ENCODE data around the gene TERB2. TPM values are rescaled to one million over a fixed set of nuclear protein-coding genes. Genes with fewer than 3 reads are reported as not detected.
A peak's percentile ranks its signal among the peaks of the same experiment; 100 is the strongest.
"Not testable (repeated sequence)": the region's sequence is repeated elsewhere in the genome, so short reads cannot be mapped to it uniquely, and the experiment has no call there.

Gene TERB2
- not detected for polyA plus RNA-seq (2012; ENCODE audit: missing spikeins)

GRCh38 chr15:44956388-44956787 lies at the start of gene TERB2:
TSS of gene TERB2 (plus strand) at chr15:44956687. CDS start at chr15:44956719, 32 bp downstream.
- DNase-seq (ENCODE audit: insufficient read length) (no peak), FAIRE-seq (no peak)
- no peak for TF ChIP-seq TAF1 (IDR thresholded peaks at IDR 0.05; ENCODE audit: borderline replicate concordance, low read depth, low read length)
- TF ChIP-seq POLR2AphosphoS5 (IDR thresholded peaks at IDR 0.05; ENCODE audit: low read depth, low read length), result no peak
- TF ChIP-seq POLR2A (IDR thresholded peaks at IDR 0.05; ENCODE audit: low read depth, low read length), result no peak

- TF ChIP-seq TAF1 (IDR thresholded peaks at IDR 0.05; ENCODE audit: borderline replicate concordance, low read depth, low read length), result no peak
- no peak for TF ChIP-seq POLR2AphosphoS5 (IDR thresholded peaks at IDR 0.05; ENCODE audit: low read depth, low read length)
- no peak for TF ChIP-seq POLR2A (IDR thresholded peaks at IDR 0.05; ENCODE audit: low read depth, low read length)
- DNase-seq (ENCODE audit: insufficient read length) (no peak), FAIRE-seq (no peak)
These were observed 47.1 kb upstream of the TERB2 start for GRCh38 chr15:44909423-44909822.

GRCh38 chr15:44910981-44911625 lies 45.4 kb upstream of the TERB2 start:
- FAIRE-seq, result no peak
- DNase-seq (ENCODE audit: insufficient read length), result no peak
- no peak for TF ChIP-seq POLR2A (IDR thresholded peaks at IDR 0.05; ENCODE audit: low read depth, low read length)
- TF ChIP-seq POLR2AphosphoS5 (IDR thresholded peaks at IDR 0.05; ENCODE audit: low read depth, low read length), result no peak
- no peak for TF ChIP-seq TAF1 (IDR thresholded peaks at IDR 0.05; ENCODE audit: borderline replicate concordance, low read depth, low read length)

- not testable (repeated sequence) for DNase-seq (ENCODE audit: insufficient read length); FAIRE-seq
These were observed 44.3 kb upstream of the TERB2 start for GRCh38 chr15:44912186-44912585.

DNA sequence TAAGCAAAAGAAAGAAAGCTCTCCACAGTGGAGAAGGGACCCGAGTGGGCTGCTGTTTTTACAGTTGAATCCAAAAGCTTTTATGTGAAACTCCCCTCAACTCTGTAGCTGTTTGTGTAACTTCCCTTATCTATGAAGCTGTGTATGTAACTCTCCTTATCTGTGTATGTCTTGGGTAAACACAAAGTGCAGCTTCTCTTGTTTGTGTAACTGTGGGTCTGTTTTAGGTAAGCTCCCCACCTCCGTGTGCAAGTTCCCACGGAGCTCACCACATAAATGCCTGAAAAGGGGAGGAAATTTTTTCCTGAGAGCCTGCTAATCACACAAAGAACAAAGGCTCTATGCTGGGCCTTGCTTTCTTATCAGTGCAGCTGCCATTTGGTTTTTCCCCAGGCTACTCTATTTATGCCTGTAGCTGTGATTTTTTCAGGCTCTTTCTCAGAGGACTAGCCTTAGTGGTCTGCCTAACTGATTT lies 43.5 kb upstream of the TERB2 start:
- DNase-seq (ENCODE audit: insufficient read length), result not testable (repeated sequence)
- FAIRE-seq, result peak; percentile 30

GRCh38 chr15:44918136-44918535 lies 38.4 kb upstream of the TERB2 start:
- no peak for FAIRE-seq
- no peak for DNase-seq (ENCODE audit: insufficient read length)
- no peak for TF ChIP-seq TAF1 (IDR thresholded peaks at IDR 0.05; ENCODE audit: borderline replicate concordance, low read depth, low read length)
- TF ChIP-seq POLR2AphosphoS5 (IDR thresholded peaks at IDR 0.05; ENCODE audit: low read depth, low read length), result no peak
- no peak for TF ChIP-seq POLR2A (IDR thresholded peaks at IDR 0.05; ENCODE audit: low read depth, low read length)

- FAIRE-seq; DNase-seq (ENCODE audit: insufficient read length): not testable (repeated sequence)
These were observed 27.8 kb upstream of the TERB2 start for GRCh38 chr15:44928658-44929057.

DNA sequence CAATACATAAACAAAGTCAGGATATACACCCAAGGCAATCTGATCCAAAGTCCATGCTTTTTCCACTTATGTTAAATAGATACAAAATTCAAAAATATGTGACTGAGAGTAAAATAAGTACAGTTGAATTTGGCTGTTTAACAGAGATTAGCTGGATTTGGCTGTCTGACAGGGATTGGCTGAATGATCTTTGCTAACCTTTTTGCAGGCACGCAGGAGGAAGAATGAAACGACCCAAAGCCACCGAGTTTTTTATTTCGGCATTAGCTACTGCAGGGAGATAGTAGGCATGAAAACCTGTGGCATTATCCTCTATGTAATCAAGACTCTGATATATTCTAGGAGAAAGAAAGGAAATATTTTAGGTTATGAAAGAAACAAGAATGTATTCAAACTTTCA lies 26.2 kb upstream of the TERB2 start:
- FAIRE-seq; DNase-seq (ENCODE audit: insufficient read length): not testable (repeated sequence)

DNA sequence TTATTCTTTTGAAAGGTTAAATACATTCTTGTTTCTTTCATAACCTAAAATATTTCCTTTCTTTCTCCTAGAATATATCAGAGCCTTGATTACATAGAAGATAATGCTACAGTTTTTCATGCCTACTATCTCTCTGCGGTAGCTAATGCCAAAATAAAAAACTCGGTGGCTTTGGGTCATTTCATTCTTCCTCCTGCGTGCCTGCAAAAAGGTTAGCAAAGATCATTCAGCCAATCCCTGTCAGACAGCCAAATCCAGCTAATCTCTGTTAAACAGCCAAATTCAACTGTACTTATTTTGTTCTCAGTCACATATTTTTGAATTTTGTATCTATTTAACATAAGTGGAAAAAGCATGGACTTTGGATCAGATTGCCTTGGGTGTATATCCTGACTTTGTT lies 1.8 kb downstream of the TERB2 start:
- FAIRE-seq; DNase-seq (ENCODE audit: insufficient read length): not testable (repeated sequence)

DNA sequence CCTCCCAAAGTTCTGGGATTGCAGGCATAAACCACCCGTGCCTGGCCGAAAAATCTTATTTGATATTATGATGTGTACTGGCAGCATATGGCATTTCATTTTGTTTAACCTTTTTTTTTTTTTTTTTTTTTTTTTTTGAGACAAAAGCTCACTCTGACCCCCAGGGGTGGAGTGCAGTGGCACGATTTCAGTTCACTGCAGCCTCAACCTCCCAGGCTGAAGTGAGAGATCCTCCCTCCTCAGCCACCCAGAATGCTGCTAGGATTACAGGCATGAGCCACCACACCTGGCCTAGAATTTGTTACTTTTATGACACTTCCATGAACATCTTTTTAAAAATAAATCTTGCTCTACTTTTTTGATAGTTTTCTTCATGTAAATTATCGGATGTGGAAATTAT lies 12.0 kb downstream of the TERB2 start:
- DNase-seq (ENCODE audit: insufficient read length), result no peak
- FAIRE-seq, result no peak
- no peak for TF ChIP-seq POLR2AphosphoS5 (IDR thresholded peaks at IDR 0.05; ENCODE audit: low read depth, low read length)
- no peak for TF ChIP-seq TAF1 (IDR thresholded peaks at IDR 0.05; ENCODE audit: borderline replicate concordance, low read depth, low read length)
- TF ChIP-seq POLR2A (IDR thresholded peaks at IDR 0.05; ENCODE audit: low read depth, low read length), result no peak

DNA sequence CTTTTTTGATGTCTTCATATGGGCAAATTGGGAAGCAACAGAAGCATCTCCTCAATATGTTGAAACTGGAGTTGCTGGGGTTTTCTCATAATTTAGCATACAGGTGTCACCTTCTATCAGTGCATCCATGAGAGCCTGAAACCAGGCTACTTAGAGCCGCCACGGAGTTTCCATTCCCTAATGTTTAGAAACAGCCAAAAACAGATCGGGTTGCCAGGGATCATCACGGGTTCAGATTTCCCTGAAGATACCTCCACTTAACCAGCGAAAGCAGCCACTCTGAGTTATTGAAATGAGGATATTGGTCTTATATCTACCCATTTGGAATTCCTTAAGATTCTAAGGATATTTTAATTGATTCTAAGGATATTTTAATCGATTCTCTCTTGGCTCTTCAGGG lies 14.5 kb downstream of the TERB2 start:
- TF ChIP-seq TAF1 (IDR thresholded peaks at IDR 0.05; ENCODE audit: borderline replicate concordance, low read depth, low read length) (no peak), POLR2A (IDR thresholded peaks at IDR 0.05; ENCODE audit: low read depth, low read length) (no peak), POLR2AphosphoS5 (IDR thresholded peaks at IDR 0.05; ENCODE audit: low read depth, low read length) (no peak)
- FAIRE-seq (no peak), DNase-seq (ENCODE audit: insufficient read length) (no peak)

- not testable (repeated sequence) for DNase-seq (ENCODE audit: insufficient read length)
- FAIRE-seq, result peak; percentile 27
These were observed 19.7 kb downstream of the TERB2 start for GRCh38 chr15:44976183-44976582.

GRCh38 chr15:44977781-44978180 lies 21.3 kb downstream of the TERB2 start:
- FAIRE-seq, result peak; percentile 24
- not testable (repeated sequence) for DNase-seq (ENCODE audit: insufficient read length)

- not testable (repeated sequence) for DNase-seq (ENCODE audit: insufficient read length)
- FAIRE-seq, result peak; percentile 90
These were observed 23.3 kb downstream of the TERB2 start for GRCh38 chr15:44979617-44980339.

DNA sequence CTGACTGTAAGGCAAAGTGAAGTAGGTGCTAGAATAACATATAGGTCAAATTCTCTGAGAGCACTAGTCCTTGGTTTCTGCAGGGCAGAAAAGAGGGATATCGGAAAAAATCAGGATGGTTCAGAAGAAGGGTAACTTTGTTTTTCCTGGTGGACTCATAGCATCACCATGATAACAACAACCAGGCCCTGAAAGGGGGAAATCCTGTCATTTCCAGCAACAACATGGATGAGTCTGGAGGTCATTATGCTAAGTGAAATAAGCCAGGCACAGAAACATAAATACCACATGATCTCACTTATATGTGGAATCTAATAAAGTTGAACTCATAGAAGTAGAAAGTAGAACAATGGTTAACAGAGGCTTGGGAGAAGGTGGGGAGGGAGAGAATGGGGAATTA lies 27.7 kb downstream of the TERB2 start:
- not testable (repeated sequence) for DNase-seq (ENCODE audit: insufficient read length); FAIRE-seq

- DNase-seq (ENCODE audit: insufficient read length); FAIRE-seq: not testable (repeated sequence)
These were observed 30.0 kb downstream of the TERB2 start for GRCh38 chr15:44986346-44987055.

GRCh38 chr15:44987711-44988110 lies 31.2 kb downstream of the TERB2 start:
- FAIRE-seq, result peak; percentile 74
- DNase-seq (ENCODE audit: insufficient read length), result not testable (repeated sequence)

- DNase-seq (ENCODE audit: insufficient read length), result not testable (repeated sequence)
- peak; percentile 61 for FAIRE-seq
These were observed 31.8 kb downstream of the TERB2 start for GRCh38 chr15:44988184-44988869.
